Kidney glomerular epithelial cell (primary cell): ENCODE results near the gene SNRPD3.
"Not testable (repeated sequence)": the region's sequence is repeated elsewhere in the genome, so short reads cannot be mapped to it uniquely, and the experiment has no call there.

Experiments used
- DNase-seq: peaks from one replicate; lab custom pipeline; 2025; lab: John Stamatoyannopoulos, UW

SNRPD3 gene

DNA sequence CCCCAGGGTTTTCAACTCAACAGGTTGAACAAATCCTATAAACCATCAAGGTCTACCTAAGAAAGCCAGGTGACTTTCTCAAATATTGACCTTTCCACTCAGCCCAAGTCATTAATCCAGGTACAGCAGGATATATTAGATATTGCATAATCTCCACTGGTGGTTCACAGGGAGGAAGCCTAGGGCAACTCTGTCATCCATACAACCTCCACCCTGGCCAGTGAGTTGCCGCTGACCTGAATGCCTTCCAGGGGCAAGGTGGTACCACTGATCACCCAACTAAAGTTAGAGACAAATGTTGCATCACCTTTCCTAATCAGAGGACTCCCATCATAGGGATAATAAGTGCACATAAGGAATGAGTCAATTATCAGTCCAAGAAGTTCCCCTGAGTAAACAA, 23.7 kb upstream of the SNRPD3 start:
- DNase-seq, result no peak

DNA sequence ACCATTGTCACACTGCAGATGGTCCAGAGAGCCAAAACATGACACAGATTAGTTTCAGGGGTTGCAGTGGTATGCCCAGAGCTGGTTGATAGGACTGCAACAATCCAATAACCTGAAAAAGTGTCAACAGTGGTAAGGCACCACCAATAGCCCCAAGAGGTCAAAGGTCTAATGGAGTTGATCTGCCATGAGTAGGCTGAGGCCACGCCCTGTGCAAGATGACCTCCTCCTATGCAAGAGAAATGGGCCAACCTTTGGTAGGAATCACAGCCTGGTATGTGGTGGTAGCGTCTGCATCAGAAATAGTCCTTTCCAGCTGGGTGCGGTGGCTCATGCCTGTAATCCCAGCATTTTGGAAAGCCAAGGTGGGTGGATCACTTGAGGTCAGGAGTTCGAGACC, 20.5 kb upstream of the SNRPD3 start:
- DNase-seq, result no peak

DNA sequence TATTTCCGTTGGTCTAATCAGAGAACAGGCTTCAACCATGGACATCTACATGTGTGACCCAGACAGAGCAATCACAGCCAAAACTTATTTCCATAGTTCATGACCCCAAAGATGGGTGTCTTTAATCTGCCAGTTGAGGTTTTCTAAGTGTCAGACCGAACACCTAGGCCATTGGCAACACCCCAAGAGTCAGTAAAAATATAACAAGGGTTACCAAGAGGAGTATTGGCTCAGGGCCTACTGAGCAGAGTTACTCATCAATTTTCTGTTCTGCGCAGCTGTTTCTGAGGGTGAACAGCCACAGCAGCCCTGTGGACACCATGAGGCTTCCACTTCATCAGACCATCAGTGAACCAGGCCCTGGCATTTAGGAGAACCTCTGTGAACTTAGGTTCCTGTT, 19.7 kb upstream of the SNRPD3 start:
- DNase-seq, result no peak

- no peak for DNase-seq
These were observed 15.3 kb upstream of the SNRPD3 start for GRCh38 chr22:24540470-24540869.

- DNase-seq, result no peak
These were observed 13.9 kb upstream of the SNRPD3 start for GRCh38 chr22:24541681-24542515.

- no peak for DNase-seq
These were observed 13.2 kb upstream of the SNRPD3 start for GRCh38 chr22:24542641-24543040.

- DNase-seq, result no peak
These were observed 12.6 kb upstream of the SNRPD3 start for GRCh38 chr22:24543185-24543601.

GRCh38 chr22:24543679-24544243, 12.0 kb upstream of the SNRPD3 start:
- no peak for DNase-seq

DNA sequence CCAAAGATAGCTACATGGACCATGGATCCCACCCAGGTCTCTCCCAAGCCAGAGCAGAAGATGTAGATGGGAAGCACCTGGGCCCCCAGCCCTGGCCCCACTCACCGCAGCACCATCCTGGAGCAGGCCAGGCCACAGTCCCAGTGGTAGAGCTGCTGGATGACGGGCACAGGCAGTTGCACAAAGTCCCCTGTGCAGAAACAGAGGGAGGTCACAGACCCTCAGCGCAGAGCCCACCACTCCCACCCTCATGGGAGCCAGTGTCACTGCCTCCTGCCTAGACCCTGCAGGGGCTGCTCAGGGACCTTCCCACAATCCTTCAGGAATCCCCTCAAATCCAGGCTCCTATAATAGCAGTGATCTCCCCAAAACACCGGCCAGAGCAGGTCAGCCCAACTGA, 7.0 kb upstream of the SNRPD3 start:
- DNase-seq, result no peak

DNA sequence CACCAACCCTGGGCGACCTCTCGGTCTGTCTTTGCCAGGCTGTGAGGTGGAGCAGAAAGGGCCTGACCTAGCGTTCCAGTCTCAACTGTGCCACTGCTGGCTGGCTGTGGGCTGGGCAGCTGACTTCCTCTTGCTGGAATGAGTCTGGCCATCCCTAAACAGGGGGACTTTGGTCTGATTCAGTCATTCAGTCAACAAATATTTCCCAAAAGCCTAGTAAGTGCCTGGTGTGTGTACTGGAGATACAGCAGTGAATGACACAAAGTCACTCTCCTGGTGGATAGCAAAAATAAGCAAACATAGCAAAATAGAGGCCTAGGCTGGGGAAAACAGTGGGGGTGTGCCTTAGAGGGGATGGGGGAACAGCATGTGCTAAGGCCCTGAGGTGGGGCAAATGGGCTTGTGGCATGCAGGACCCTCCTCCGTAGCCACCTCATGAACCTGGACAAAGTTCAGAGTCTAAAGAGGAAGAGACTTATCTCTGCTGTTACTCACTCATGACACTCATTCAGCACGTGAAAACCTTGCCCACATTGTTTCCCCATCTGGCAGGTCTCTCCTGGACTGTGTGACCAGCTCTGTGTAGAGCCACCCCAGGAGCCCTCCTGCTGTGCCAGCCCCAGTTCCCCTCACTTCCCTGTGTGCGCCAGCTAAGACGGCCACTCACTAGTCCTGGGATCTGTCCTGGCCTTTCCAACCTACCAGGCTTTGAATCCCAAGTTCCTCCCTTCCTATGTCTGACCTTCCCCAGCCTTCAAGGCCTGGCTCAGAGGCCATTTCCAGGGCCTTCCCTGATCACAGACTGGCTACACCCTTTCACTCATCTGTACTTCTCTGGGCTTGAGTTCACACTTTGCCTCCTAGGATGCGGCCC, 5.5 kb upstream of the SNRPD3 start:
- no peak for DNase-seq

DNA sequence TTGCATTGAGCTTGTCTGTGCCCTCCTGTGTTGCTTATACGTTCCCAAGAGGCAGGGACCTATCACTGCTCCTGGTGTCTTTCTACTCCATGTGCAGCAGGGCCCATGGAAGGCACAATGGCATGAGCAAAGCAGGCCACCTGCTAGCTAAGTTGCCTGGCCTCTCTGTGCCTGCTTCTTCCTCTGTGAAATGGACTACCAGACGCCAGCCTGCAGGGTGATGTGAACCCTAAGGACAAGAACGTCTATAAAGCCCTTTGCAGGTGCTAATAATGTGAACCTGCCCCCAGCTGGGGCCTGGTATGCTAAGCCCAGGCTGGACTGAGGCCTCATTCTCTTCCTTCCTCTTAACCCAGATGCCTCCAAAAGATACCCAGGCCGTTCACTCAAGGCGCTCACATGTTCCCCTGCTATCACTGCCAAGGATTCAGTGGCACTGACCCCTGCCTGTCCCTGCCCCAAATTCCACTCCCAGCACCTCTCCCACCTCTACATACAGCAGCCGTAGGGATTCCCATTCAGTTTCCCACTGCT, 4.8 kb upstream of the SNRPD3 start:
- no peak for DNase-seq

DNA sequence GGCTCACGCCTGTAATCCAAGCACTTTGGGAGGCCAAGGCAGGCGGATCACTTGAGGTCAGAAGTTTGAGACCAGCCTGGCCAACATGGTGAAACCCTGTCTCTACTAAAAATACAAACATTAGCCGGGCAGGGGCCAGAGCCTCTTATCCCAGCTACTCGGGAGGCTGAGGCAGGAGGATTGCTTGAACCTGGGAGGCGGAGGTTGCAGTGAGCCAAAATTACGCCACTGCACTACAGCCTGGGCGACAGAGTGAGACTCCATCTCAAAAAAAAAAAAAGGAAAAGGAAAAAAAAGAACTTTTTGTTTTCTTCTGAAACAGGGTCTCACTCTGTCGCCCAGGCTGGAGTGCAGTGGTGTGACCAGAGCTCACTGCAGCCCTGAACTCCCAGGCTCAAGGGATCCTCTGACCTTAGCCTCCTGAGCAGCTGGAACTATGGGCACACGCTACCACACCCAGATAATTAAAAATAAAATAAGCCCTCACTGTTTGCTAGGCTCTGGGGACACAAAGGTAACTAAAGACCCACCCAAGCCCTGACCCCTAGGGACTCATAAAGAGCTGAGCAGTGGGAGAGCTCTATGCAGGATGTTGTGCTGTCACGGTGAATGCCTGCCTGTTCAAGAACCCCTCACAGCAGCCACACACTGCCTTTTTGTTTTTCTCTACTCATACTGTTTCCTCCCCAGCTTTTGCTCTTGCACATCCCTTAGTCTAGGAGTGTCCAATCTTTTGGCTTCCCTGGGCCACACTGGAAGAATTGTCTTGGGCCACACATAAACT, 3.1 kb upstream of the SNRPD3 start:
- not testable (repeated sequence) for DNase-seq

DNA sequence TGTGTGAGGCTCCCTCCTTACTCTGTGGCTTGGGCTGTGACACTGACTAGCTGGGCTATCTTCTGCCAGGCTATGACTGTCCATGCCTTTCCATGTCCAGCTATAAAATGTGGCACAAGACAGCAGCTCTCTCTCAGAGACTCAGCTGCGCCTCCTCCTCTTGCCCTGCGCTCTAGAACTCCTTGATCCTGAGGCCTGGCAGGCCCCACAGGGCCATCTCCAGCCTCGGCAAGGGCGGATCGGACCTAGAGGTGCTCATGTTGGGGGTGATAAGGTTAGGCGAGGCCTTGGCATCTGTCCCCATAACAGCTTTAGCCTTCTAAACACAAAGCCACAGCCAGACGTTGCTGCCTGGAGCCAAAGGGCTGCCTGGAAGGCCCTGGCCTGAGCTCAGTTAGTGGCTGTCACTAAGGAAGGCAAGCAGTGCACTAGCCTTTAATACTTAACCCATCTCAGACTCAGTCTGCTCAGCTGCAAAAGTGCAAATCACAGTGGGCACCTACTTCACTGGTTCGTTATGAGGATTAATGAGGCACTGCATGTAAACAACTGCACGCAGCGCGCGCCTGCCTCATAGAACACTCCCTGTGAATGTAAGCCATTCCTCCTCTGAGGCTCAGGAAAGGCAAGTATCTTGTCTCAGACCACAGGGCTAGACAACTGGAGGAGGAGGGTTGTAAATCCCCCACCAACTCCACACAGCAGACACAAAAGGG, 2.0 kb upstream of the SNRPD3 start:
- DNase-seq, result no peak

DNA sequence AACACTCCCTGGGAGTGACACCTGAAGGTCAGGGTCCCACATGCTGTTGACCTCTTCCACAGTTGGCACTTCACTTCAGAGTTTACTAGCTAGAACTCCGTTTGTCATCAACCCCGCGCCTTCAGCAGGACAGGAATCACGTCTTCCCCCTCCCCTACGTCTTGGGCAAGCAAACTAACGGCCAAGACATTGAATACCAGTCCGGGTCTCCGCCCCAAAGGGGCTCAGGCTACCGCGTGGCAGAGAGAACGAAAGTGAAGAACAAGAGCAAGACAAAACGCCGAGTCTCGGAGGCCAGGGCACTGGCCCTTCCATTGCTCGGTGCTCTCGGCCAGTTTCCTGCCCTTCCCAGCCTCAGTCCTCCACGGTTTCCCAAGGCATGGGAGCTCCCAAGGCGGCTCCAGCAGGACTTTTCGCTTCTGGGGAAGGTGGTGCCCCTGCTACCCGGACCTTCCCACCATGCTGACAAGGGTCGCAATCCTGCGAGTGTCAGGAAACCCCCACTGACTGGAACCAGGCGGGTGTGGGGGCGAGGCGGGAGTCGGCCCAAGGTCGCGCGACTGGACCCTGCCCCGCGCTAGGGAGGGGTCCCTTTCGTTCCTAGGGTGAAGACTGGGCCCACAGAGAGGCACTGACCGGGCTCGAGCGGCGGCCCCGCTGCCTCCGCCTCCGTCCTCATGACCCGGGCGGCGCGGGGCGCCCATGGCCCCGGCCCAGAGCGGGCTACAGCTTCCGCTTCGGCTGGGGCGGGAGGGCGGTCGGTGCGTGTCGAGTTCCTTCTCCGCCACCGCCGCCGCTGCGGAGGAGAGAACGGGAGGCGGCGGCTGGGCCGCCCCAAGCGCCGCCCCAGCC, 1.3 kb upstream of the SNRPD3 start, which contains the start of gene GUCD1:
TSS of gene GUCD1 (minus strand) at position 826 of the 852 bp plus-strand sequence. CDS start at position 679, 147 bp downstream.
- DNase-seq, result peak; percentile 25

DNA sequence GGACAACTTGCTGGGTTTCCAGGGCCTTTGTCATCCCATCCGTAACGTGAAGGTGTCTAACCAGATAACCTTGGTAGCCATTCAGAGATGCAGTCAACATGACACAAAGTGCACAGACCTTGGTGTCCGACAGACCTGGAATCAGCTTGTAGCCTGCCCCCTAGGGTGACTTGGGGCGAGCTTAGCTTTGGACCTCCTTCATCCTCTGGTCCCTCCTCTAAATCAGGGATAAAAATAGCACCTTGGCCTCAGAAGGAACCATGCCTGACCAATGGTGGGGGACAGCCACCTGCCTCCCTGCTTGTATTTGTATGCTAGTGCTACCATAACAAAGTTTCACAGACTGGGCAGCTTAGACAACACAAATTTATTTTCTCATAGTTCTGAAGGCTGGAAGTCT, 3.7 kb downstream of the SNRPD3 start:
- no peak for DNase-seq

DNA sequence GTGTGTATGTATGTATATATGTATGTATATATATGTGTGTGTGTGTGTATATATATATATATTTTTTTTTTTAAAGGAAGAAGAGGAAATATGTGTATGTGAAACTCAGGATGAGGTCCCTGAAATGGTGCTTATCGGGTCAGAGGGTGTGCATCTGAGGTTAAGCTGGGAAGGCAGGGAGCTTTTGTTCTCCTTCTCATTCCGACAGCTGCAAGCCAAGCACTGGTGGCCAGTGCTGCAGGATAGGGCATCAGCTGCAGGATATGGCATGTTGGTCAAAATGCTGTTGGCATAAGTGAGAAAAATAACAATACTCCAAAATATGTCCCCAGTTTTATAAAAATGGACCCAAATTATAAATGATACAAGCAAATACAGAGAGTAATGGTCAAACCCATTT, 7.4 kb downstream of the SNRPD3 start:
- DNase-seq, result no peak

GRCh38 chr22:24564376-24565058, 8.7 kb downstream of the SNRPD3 start:
- no peak for DNase-seq

GRCh38 chr22:24565077-24565476, 9.3 kb downstream of the SNRPD3 start:
- no peak for DNase-seq

DNA sequence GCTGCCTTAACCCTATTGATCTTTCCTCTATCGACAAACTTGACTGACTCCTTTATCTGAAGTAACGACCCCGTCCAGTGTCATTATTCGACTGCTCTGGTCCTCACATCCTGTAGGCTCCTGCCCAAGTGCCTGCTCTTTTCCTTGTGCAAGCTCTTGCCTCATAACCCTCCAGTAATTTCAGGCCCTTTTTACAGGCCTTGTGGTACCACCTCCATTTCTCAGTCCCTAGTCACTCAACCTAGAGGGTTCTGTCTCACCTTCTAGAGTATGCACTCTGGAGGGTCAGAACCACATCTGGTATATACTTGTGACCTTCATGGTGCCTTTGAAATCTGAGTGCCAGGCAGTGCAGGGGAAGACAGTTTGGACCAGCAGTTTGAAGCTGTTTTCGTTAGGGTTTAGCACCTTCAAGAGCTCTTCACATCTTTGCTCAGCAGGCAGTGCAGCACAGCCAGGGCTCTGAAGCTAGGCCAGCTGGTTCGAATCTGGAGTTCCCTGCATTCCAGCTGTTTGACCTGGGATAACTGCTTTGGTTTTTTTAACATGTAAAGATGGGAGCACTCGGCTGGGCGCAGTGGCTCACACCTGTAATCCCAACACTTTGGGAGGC, 11.2 kb downstream of the SNRPD3 start:
- DNase-seq, result no peak
